ENCODE results near the gene ABITRAM. TPM values are rescaled to one million over a fixed set of nuclear protein-coding genes. Genes with fewer than 3 reads are reported as not detected.

Gene ABITRAM
- total RNA-seq (2013): 9.3 TPM
- polyA plus RNA-seq: 10 to 100 TPM; 15.9 to 27.5 (median 16.1) TPM
- polyA minus RNA-seq: 2.4 and 4.1 TPM in 2 replicates
- 5.3 to 14.0 (median 10.3) reads per million in 11 experiments for total RNA-seq

- peak in 2 of 3 donors; percentile 76 to 83 for DNase-seq
- Histone ChIP-seq H3K27me3 (ENCODE audit: control insufficient read depth in 2 of 2, insufficient read depth in 2 of 2, low read length in 2 of 2) (no peaks in the 10 kb centered on the region), H3K4me3 (replicated peaks in 1 of 3; ENCODE audit: low read depth in 2 of 3, low read length in 3 of 3) (peak within 1 kb of the TSS; percentile 69 to 96 (median 88)), H3K27ac (ENCODE audit: low read depth in 1 of 2, low read length in 2 of 2) (peak within 1 kb of the TSS; percentile 86 to 93), H4K20me1 (ENCODE audit: insufficient read depth, low read length) (no peaks in the 10 kb centered on the region), H3K79me2 (ENCODE audit: insufficient read depth, low read length) (peaks cover 44% of the 10 kb centered on the region), H3K9me3 (replicated peaks in 1 of 2; ENCODE audit: control insufficient read depth in 1 of 2, insufficient read depth in 1 of 2, low read length in 2 of 2) (no peaks in the 10 kb centered on the region), H3K36me3 (replicated peaks in 1 of 2; ENCODE audit: control insufficient read depth in 1 of 2, insufficient read depth in 2 of 2, low read length in 2 of 2) (peaks cover 10 to 33% of the 10 kb centered on the region in 2 donors), H3K4me1 (ENCODE audit: control insufficient read depth in 1 of 2, insufficient read depth in 2 of 2, low read length in 2 of 2) (peaks cover 19 to 25% of the 10 kb centered on the region in 2 donors), H3K4me2 (replicated peaks; ENCODE audit: extremely low read depth, low read length, poor library complexity, severe bottlenecking) (peak within 1 kb of the TSS; percentile 95), H3K9ac (ENCODE audit: insufficient read depth, low read length, poor library complexity, severe bottlenecking) (peak within 1 kb of the TSS; percentile 84), H2AFZ (ENCODE audit: insufficient read depth, low read depth, low read length, poor library complexity, severe bottlenecking) (peak within 1 kb of the TSS; percentile 98)
- H3K4me3 Mint-ChIP-seq: peak within 1 kb of the TSS; percentile 97 to 98
- WGBS (ENCODE audit: insufficient coverage): under 1% methylated on average over 37 of the region's 47 CpGs
- H3K27ac Mint-ChIP-seq: peak within 1 kb of the TSS; percentile 91 to 97 (median 96)
- intact Hi-C loops (cut with micrococcal nuclease): loop anchor here in 1 of 2 donors (5.0 to 10.0 kb wide), 2 partner anchors 78 to 190 kb away; partner anchors contain the start of gene CTNNAL1
- H3K27me3 Mint-ChIP-seq (ENCODE audit: low read depth in 3 of 3): peaks cover 0 to 1% (median 0%) of the 10 kb centered on the region in 3 donors
- no peak for TF ChIP-seq CTCF (IDR thresholded peaks at IDR 0.05)
- no peaks in the 10 kb centered on the region for H3K9me3 Mint-ChIP-seq
- H3K4me1 Mint-ChIP-seq: peaks cover 19% of the 10 kb centered on the region
- peaks cover 28 to 38% of the 10 kb centered on the region in 2 donors for H3K36me3 Mint-ChIP-seq
Measured at GRCh38 chr9:108934323-108934893, at the start of gene ABITRAM. Gene ABITRAM (plus strand): TSS chr9:108934400. CDS start chr9:108934487, 87 bp downstream.

GRCh38 chr9:108884701-108885100 lies 49.5 kb upstream of the ABITRAM start:
- H3K36me3 Mint-ChIP-seq: peaks cover 48 to 68% of the 10 kb centered on the region in 2 donors
- Histone ChIP-seq H4K20me1 (ENCODE audit: insufficient read depth, low read length) (no peaks in the 10 kb centered on the region), H3K4me2 (replicated peaks; ENCODE audit: extremely low read depth, low read length, poor library complexity, severe bottlenecking) (no peak overlapping the region), H3K27me3 (ENCODE audit: control insufficient read depth in 2 of 2, insufficient read depth in 2 of 2, low read length in 2 of 2) (no peaks in the 10 kb centered on the region), H3K9ac (ENCODE audit: insufficient read depth, low read length, poor library complexity, severe bottlenecking) (no peak overlapping the region), H3K9me3 (replicated peaks in 1 of 2; ENCODE audit: control insufficient read depth in 1 of 2, insufficient read depth in 1 of 2, low read length in 2 of 2) (no peaks in the 10 kb centered on the region), H2AFZ (ENCODE audit: insufficient read depth, low read depth, low read length, poor library complexity, severe bottlenecking) (no peak overlapping the region), H3K4me3 (replicated peaks in 1 of 3; ENCODE audit: low read depth in 2 of 3, low read length in 3 of 3) (no peak overlapping the region), H3K36me3 (replicated peaks in 1 of 2; ENCODE audit: control insufficient read depth in 1 of 2, insufficient read depth in 2 of 2, low read length in 2 of 2) (peaks cover 22 to 73% of the 10 kb centered on the region in 2 donors), H3K79me2 (ENCODE audit: insufficient read depth, low read length) (no peaks in the 10 kb centered on the region), H3K27ac (ENCODE audit: low read depth in 1 of 2, low read length in 2 of 2) (no peak overlapping the region), H3K4me1 (ENCODE audit: control insufficient read depth in 1 of 2, insufficient read depth in 2 of 2, low read length in 2 of 2) (no peaks in the 10 kb centered on the region)
- no peak for DNase-seq
- H3K9me3 Mint-ChIP-seq: no peaks in the 10 kb centered on the region
- WGBS (ENCODE audit: insufficient coverage): no CpG with 5 or more reads among the region's 3 CpGs
- no peak for TF ChIP-seq CTCF (IDR thresholded peaks at IDR 0.05)
- intact Hi-C loops (cut with micrococcal nuclease): no loop called here
- no peaks in the 10 kb centered on the region for H3K27me3 Mint-ChIP-seq (ENCODE audit: low read depth in 3 of 3)
- H3K27ac Mint-ChIP-seq: no peak overlapping the region
- peaks cover 6% of the 10 kb centered on the region for H3K4me1 Mint-ChIP-seq
- no peak overlapping the region for H3K4me3 Mint-ChIP-seq

Measured in CD14-positive monocyte (primary cell).